Right atrium auricular region (tissue), 2 donors: ENCODE measurements around the gene MVD. TPM values are rescaled to one million over a fixed set of nuclear protein-coding genes. Genes with fewer than 3 reads are reported as not detected.

Source experiments
- DNase-seq: peaks from one replicate; pipeline ENCODE4 v3.0.0-alpha.2; 2019; ENCODE audit warnings: low spot score
- H3K27ac ChIP-seq, 2 donors: fragments of 200-600 bp; sonication (generic); 1 replicate in 1 of 2; 2 replicates in 1 of 2; pipeline ENCODE4 v1.5.1; 2016 to 2019
- H3K27me3 ChIP-seq, 2 donors: fragments of 200-600 bp; sonication (generic); one replicate each; pipeline versions ENCODE4 v1.5.1 to v1.6.0; 2017 to 2019
- H3K36me3 ChIP-seq: fragments of 200-600 bp; sonication (generic); one replicate; pipeline ENCODE4 v1.5.1; 2016
- H3K4me1 ChIP-seq, 2 donors: fragments of 200-600 bp; sonication (generic); one replicate each; pipeline versions ENCODE4 v1.5.1 to v1.6.0; 2017 to 2019
- H3K4me3 ChIP-seq, 2 donors: fragments of 200-600 bp; sonication (generic); 1 replicate in 1 of 2; 2 replicates in 1 of 2; pipeline ENCODE4 v1.5.1; 2017 to 2019; ENCODE audit warnings: mild to moderate bottlenecking in 1 of 2, moderate library complexity in 1 of 2
- H3K9me3 ChIP-seq, 2 donors: fragments of 200-600 bp; sonication (generic); one replicate each; pipeline ENCODE4 v1.5.1; 2019
- CTCF ChIP-seq, 2 donors: fragments of 200-600 bp; sonication (generic); IDR thresholded peaks; one replicate each; pipeline ENCODE4 v1.5.1; 2019; ENCODE audit warnings: antibody characterized with exemption in 2 of 2
- total RNA-seq, 2 donors: library from RNA; depleted of rRNA; stranded (reverse); fragments of >200 nt; gene quantifications; one replicate each; pipeline ENCODE4 v1.1.0, GENCODE V29; 2016

Gene MVD
- total RNA-seq, 2 donors from 2014 or later, result 21.5 to 23.1 TPM

GRCh38 chr16:88631384-88631783 lies 31.5 kb downstream of the MVD start:
- H3K4me3 ChIP-seq, result no peak overlapping the region
- no peak for DNase-seq
- TF ChIP-seq CTCF (IDR thresholded peaks at IDR 0.05), result no peak
- H3K9me3 ChIP-seq, result no peaks in the 10 kb centered on the region
- no peak overlapping the region for H3K27ac ChIP-seq
- peaks cover 47% of the 10 kb centered on the region for H3K36me3 ChIP-seq
- H3K4me1 ChIP-seq, result peaks cover 0 to 20% of the 10 kb centered on the region in 2 donors
- H3K27me3 ChIP-seq, result no peaks in the 10 kb centered on the region

GRCh38 chr16:88630941-88631340 lies 31.9 kb downstream of the MVD start:
- no peak for TF ChIP-seq CTCF (IDR thresholded peaks at IDR 0.05)
- no peak overlapping the region for H3K4me3 ChIP-seq
- H3K4me1 ChIP-seq, result peaks cover 0 to 20% of the 10 kb centered on the region in 2 donors
- H3K27ac ChIP-seq, result peak overlapping the region in 1 of 2 donors; percentile 29
- no peaks in the 10 kb centered on the region for H3K9me3 ChIP-seq
- H3K27me3 ChIP-seq, result no peaks in the 10 kb centered on the region
- H3K36me3 ChIP-seq, result peaks cover 51% of the 10 kb centered on the region
- DNase-seq, result no peak

GRCh38 chr16:88630433-88630832 lies 32.5 kb downstream of the MVD start:
- Histone ChIP-seq H3K27ac (no peak overlapping the region), H3K9me3 (no peaks in the 10 kb centered on the region), H3K27me3 (no peaks in the 10 kb centered on the region), H3K36me3 (peaks cover 55% of the 10 kb centered on the region), H3K4me1 (peaks cover 0 to 20% of the 10 kb centered on the region in 2 donors), H3K4me3 (no peak overlapping the region)
- no peak for DNase-seq
- no peak for TF ChIP-seq CTCF (IDR thresholded peaks at IDR 0.05)

GRCh38 chr16:88629835-88630234 lies 33.1 kb downstream of the MVD start:
- DNase-seq, result no peak
- Histone ChIP-seq H3K4me1 (peaks cover 0 to 17% of the 10 kb centered on the region in 2 donors), H3K4me3 (no peak overlapping the region), H3K27ac (no peak overlapping the region), H3K36me3 (peaks cover 61% of the 10 kb centered on the region), H3K27me3 (no peaks in the 10 kb centered on the region), H3K9me3 (no peaks in the 10 kb centered on the region)
- no peak for TF ChIP-seq CTCF (IDR thresholded peaks at IDR 0.05)

- H3K4me1 ChIP-seq, result peaks cover 0 to 4% of the 10 kb centered on the region in 2 donors
- no peaks in the 10 kb centered on the region for H3K27me3 ChIP-seq
- peaks cover 74% of the 10 kb centered on the region for H3K36me3 ChIP-seq
- no peaks in the 10 kb centered on the region for H3K9me3 ChIP-seq
- peak in 1 of 2 donors; percentile 61 for TF ChIP-seq CTCF (IDR thresholded peaks at IDR 0.05)
- H3K4me3 ChIP-seq, result no peak overlapping the region
- peak overlapping the region in 1 of 2 donors; percentile 53 for H3K27ac ChIP-seq
- no peak for DNase-seq
Measured at GRCh38 chr16:88628512-88628974, 34.3 kb downstream of the MVD start.
